T-helper 1 cell treated with Interleukin-12 subunit alpha and Interleukin-12 subunit beta and Interleukin-4 antibody, amounts not matched to agents 30 μg/mL and 1 μg/mL, for 36 hours (primary cell): ENCODE results near the gene TBX5.

ENCODE experiments used
- H3K27ac Mint-ChIP-seq: one replicate; pipeline ENCODE4 v1.8.0; 2021; ENCODE audit warnings: mild to moderate bottlenecking, mixed read lengths
- H3K27me3 Mint-ChIP-seq: one replicate; pipeline ENCODE4 v1.8.0; 2021; ENCODE audit warnings: low read depth, mixed read lengths
- H3K36me3 Mint-ChIP-seq: one replicate; pipeline ENCODE4 v1.8.0; 2021; ENCODE audit warnings: low read depth, mixed read lengths
- H3K4me1 Mint-ChIP-seq: one replicate; pipeline ENCODE4 v1.8.0; 2021; ENCODE audit warnings: low read depth, mixed read lengths
- H3K4me3 Mint-ChIP-seq: one replicate; pipeline ENCODE4 v1.8.0; 2021; ENCODE audit warnings: mild to moderate bottlenecking, moderate library complexity, mixed read lengths
- H3K9me3 Mint-ChIP-seq: one replicate; pipeline ENCODE4 v1.8.0; 2021; ENCODE audit warnings: mixed read lengths

TBX5 gene

DNA sequence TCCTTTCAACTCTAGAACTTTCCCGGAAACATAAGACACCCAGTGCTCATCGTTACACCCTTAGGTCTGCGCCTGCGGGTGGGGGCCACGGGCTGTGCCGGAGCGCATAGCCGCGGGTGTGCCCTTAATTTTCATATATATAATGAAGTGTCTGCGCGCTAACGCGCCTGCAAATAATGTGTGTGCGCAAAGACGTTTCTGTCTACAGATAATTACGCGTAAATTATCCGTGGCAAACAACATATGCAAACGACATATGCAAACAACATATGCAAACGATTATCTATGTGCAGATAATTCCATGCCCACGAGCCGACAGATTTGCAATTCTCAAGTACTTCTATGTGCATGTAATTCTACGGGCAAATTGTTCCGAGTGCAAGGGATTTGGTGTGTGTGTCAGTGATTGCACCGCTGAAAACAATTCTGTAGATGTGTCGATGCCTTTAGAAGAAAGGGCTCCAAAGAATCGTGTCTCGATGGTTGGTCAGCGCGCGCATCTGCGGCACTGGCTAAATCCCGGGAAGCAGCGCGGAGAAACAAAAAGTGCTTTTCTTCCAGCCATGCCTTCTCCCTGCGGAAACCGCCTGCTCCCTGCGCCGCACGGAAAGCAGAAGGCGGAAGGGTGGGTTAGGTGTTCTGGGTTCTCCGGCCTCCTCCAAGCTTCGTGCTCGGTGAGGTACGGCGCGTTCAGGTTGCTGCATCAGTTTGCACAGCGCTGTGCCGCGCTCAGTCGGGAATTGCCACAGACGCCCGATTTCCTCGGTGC lies 34.5 kb upstream of the TBX5 start:
- H3K4me1 Mint-ChIP-seq = no peaks in the 10 kb centered on the region
- peaks cover 78% of the 10 kb centered on the region for H3K27me3 Mint-ChIP-seq
- H3K27ac Mint-ChIP-seq = peak overlapping the region; percentile 20
- no peaks in the 10 kb centered on the region for H3K9me3 Mint-ChIP-seq
- H3K36me3 Mint-ChIP-seq = no peaks in the 10 kb centered on the region
- H3K4me3 Mint-ChIP-seq = no peak overlapping the region

GRCh38 chr12:114439817-114440216 lies 33.9 kb upstream of the TBX5 start:
- H3K27ac Mint-ChIP-seq = no peak overlapping the region
- H3K36me3 Mint-ChIP-seq = no peaks in the 10 kb centered on the region
- no peaks in the 10 kb centered on the region for H3K4me1 Mint-ChIP-seq
- H3K9me3 Mint-ChIP-seq = no peaks in the 10 kb centered on the region
- no peak overlapping the region for H3K4me3 Mint-ChIP-seq
- peaks cover 74% of the 10 kb centered on the region for H3K27me3 Mint-ChIP-seq

DNA sequence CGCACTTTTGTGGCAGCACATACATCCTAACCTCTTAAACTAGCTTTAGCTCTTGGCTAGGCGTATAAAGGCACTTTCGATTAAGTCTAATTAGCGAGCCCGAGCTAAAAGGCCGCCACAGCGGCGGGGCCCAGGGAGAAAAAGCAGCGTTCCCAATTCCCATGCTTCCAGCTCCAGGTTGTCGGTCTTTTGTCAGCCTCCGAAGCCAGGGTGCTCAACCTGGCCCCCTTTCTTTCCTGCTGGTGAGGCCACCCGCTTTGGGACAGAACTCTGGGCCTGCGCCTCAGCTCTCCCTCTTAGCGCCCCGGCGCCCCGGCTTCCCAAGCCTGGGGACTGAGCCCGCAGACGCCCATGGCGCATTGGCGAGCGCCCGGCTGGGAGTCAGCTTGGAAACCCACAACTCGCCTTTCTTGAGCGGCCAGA lies 33.3 kb upstream of the TBX5 start:
- Mint-ChIP-seq H3K4me3 (no peak overlapping the region), H3K27me3 (peaks cover 71% of the 10 kb centered on the region), H3K9me3 (no peaks in the 10 kb centered on the region), H3K36me3 (no peaks in the 10 kb centered on the region), H3K4me1 (no peaks in the 10 kb centered on the region), H3K27ac (no peak overlapping the region)

DNA sequence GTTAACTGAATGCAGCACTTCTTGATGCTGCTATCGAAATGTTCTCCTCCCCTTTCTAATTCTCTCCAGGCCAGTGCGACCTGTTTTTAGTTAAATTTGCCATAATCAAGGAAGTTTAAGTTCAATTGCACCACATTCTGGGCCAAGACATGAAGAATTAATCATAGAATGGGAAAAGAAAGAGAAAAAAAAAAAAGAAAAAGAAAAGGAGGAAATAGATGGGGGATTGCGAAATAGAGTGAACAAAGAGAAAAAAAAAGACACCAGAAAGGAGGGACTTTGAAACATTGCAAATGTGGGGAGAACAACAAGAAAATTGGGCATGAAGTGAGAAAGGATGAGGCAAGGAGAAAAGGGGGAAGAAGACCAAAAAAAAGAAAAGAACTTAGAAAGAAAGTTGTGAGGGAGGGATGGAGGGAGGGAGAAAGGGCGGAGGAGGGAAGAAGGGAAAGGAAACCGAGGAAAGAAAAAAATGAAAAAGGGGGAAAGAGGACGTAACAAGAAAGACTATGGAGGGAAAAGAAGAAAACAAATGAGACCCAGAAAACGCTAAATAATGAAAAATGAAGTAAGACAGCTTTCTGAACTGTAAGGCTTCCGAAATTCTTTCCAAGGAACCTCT lies 32.8 kb upstream of the TBX5 start:
- Mint-ChIP-seq H3K9me3 (no peaks in the 10 kb centered on the region), H3K27me3 (peaks cover 68% of the 10 kb centered on the region), H3K27ac (no peak overlapping the region), H3K4me3 (peak overlapping the region; percentile 40), H3K4me1 (no peaks in the 10 kb centered on the region), H3K36me3 (no peaks in the 10 kb centered on the region)

DNA sequence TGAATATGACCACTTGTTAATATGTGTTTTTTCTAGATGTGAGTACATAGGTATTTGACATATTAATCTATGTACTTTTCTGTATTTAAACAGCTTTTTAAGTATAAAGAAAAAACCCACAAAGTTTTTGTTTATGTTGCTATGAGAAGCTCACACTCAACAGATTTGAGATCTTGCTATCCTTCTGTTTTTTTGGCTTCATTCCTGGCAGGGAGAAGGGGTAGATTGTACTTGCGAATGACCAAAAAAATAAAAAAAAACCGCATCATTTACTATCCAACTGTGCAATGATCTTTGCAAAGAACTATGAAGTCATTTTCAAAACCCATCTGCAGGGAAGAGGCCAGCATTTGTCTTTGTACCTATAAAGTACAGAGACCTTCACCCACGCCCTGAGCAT lies 28.4 kb upstream of the TBX5 start:
- Mint-ChIP-seq H3K27me3 (peaks cover 25% of the 10 kb centered on the region), H3K36me3 (no peaks in the 10 kb centered on the region), H3K4me1 (no peaks in the 10 kb centered on the region), H3K4me3 (no peak overlapping the region), H3K27ac (no peak overlapping the region), H3K9me3 (no peaks in the 10 kb centered on the region)

GRCh38 chr12:114431902-114432301 lies 26.0 kb upstream of the TBX5 start:
- no peaks in the 10 kb centered on the region for H3K36me3 Mint-ChIP-seq
- no peaks in the 10 kb centered on the region for H3K9me3 Mint-ChIP-seq
- no peaks in the 10 kb centered on the region for H3K4me1 Mint-ChIP-seq
- H3K27ac Mint-ChIP-seq = no peak overlapping the region
- no peak overlapping the region for H3K4me3 Mint-ChIP-seq
- H3K27me3 Mint-ChIP-seq = peaks cover 9% of the 10 kb centered on the region

- H3K27me3 Mint-ChIP-seq = peaks cover 4% of the 10 kb centered on the region
- no peaks in the 10 kb centered on the region for H3K36me3 Mint-ChIP-seq
These were observed 24.4 kb upstream of the TBX5 start for GRCh38 chr12:114430306-114430705.

GRCh38 chr12:114425031-114425626 lies 19.2 kb upstream of the TBX5 start:
- no peak overlapping the region for H3K27ac Mint-ChIP-seq
- H3K36me3 Mint-ChIP-seq = no peaks in the 10 kb centered on the region
- H3K27me3 Mint-ChIP-seq = no peaks in the 10 kb centered on the region
- H3K4me1 Mint-ChIP-seq = no peaks in the 10 kb centered on the region
- H3K4me3 Mint-ChIP-seq = no peak overlapping the region
- H3K9me3 Mint-ChIP-seq = no peaks in the 10 kb centered on the region

More at GRCh38 chr12:114430306-114430705, 24.4 kb upstream of the TBX5 start:
- Mint-ChIP-seq H3K4me1 (no peaks in the 10 kb centered on the region), H3K9me3 (no peaks in the 10 kb centered on the region), H3K27ac (no peak overlapping the region), H3K4me3 (no peak overlapping the region)

- H3K36me3 Mint-ChIP-seq = no peaks in the 10 kb centered on the region
- no peak overlapping the region for H3K4me3 Mint-ChIP-seq
- no peak overlapping the region for H3K27ac Mint-ChIP-seq
- peaks cover 10% of the 10 kb centered on the region for H3K27me3 Mint-ChIP-seq
- no peaks in the 10 kb centered on the region for H3K9me3 Mint-ChIP-seq
- no peaks in the 10 kb centered on the region for H3K4me1 Mint-ChIP-seq
These were observed 15.0 kb upstream of the TBX5 start for GRCh38 chr12:114420944-114421335.

DNA sequence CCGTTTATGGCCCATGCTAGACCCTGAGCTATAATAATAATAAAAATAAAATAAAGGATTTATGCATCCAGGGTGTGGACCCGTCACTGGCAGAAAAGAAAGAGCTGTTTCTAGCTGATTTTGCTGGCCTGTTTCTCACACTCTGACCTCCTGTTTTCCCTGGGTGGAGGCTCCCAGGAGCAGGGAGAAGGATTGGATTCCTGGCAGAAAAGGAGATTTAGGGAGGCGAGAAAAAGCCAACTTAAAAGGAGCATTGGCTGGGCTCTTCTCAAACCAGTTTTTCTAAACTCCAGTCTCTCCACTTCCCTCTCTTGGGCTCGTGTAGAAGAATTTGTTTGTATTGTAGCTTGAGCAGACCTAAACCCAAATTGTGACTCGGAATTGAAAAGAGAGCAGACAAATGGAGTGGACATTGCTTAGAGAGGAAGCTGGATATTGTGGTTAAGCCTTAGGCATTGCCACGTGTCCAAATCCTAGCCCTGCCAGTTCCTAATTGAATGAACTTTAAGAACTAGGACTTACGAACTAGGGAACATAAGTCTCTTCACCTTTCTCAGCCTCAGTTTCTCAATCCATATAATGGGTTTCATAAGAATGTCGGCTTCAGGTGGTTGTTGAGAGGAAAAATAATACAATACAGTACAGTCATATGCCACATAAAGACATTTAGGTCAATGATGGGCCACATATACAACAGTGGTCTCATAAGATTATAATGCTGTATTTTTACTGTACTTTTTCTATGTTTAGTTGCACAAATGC lies 14.4 kb upstream of the TBX5 start:
- H3K4me3 Mint-ChIP-seq = no peak overlapping the region
- H3K9me3 Mint-ChIP-seq = no peaks in the 10 kb centered on the region
- no peak overlapping the region for H3K27ac Mint-ChIP-seq
- H3K27me3 Mint-ChIP-seq = peaks cover 16% of the 10 kb centered on the region
- no peaks in the 10 kb centered on the region for H3K4me1 Mint-ChIP-seq
- no peaks in the 10 kb centered on the region for H3K36me3 Mint-ChIP-seq

DNA sequence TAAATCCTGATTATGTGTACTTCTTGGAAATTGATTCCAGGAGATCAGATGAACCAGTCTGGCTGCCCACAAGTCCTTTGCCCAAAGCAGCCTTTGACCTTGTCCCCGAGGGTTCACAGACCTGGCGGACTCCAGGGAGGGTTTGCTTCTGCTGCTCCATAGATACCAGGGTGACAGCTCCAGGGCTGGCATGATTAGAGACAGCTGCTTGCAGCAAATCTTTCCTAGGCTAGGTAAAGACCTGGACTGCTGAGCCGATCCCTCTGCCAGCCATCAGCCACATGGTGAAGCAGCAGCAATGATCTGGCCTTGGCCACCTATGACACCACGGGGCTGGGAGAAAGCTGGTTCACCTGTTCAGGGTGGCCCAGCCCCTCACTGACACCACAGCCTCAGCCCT lies 10.1 kb upstream of the TBX5 start:
- no peaks in the 10 kb centered on the region for H3K9me3 Mint-ChIP-seq
- no peaks in the 10 kb centered on the region for H3K36me3 Mint-ChIP-seq
- H3K4me3 Mint-ChIP-seq = no peak overlapping the region
- H3K27me3 Mint-ChIP-seq = peaks cover 54% of the 10 kb centered on the region
- H3K4me1 Mint-ChIP-seq = no peaks in the 10 kb centered on the region
- no peak overlapping the region for H3K27ac Mint-ChIP-seq

DNA sequence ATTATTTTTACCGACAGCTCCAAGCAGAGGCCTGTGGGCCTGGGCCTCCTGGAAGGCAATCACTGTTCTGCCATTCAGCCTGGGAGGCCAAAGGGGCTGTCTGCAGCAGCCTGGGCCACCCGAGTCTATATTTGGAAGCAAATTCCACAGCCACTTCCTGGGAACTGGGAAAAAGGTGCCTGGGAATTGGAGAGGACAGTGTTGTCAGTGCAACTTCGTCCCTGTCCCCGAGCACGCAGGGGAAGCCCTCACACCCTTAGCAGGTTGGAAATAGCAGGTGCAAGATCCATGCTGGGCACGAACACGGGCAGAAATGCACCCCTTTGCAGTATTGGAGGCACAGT lies 9.6 kb upstream of the TBX5 start:
- Mint-ChIP-seq H3K36me3 (peaks cover under 1% of the 10 kb centered on the region), H3K4me1 (no peaks in the 10 kb centered on the region), H3K27ac (no peak overlapping the region), H3K9me3 (peaks cover under 1% of the 10 kb centered on the region), H3K4me3 (no peak overlapping the region), H3K27me3 (peaks cover 59% of the 10 kb centered on the region)

DNA sequence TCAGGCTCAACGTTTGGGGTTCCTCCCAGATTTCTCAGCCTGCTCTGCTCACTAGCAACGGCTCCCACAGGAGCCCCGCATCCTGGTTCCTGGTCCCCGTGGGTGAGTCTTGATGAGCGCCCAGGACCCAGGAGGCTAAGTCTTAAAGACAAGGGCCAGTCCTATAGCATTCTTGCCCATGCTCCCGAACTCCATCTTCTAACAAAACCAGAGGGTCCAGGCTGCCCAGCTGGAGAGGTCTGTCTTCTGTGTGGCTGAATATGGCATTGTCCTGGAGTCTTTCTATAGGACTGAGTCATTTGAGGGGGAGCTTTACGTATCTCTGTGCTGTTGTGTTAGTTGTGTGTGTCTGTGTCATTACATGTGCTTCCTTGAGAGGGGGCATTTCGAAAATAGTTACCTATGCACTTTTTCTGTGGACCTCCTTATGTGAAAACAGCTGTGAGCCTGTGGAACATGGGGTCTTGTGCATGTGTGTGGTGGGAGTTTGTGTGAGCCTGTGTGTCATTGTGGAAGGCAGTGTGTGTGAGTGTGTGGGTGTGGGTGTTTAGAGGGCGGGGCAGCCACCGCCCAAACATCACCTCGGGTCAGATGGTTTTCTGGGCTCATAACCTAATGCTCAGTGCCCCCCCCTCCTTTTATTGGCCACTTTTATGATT lies 9.1 kb upstream of the TBX5 start:
- H3K36me3 Mint-ChIP-seq = peaks cover 3% of the 10 kb centered on the region
- no peak overlapping the region for H3K27ac Mint-ChIP-seq
- H3K4me3 Mint-ChIP-seq = no peak overlapping the region
- H3K27me3 Mint-ChIP-seq = peaks cover 64% of the 10 kb centered on the region
- no peaks in the 10 kb centered on the region for H3K4me1 Mint-ChIP-seq
- peaks cover 3% of the 10 kb centered on the region for H3K9me3 Mint-ChIP-seq
